ENCODE data around the gene TTN.

Gene TTN

DNA sequence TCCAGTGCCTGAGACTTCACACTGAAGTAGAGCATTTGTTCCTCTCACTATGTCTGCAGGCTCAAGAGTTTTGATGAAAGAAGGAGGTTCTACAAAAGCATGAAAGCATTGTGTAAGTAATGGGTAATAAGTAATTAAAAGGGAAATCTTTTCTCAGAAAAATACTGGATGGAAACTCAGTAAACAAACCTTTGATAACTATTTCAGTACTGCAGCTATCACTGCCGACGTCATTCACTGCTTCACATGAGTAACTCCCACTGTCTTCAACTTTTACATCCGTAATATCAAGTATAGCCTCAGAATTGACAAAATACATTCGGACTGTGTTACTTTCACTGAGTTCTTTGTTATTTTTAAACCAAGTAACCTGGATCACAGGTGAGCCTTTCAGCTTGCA is 72.7 kb downstream of the TTN start:
- no peak for TF ChIP-seq CTCF (IDR thresholded peaks at IDR 0.05; ENCODE audit: control insufficient read depth, insufficient read depth, low read depth, low read length, missing control alignments)
- no peak overlapping the region for H3K4me3 ChIP-seq (ENCODE audit: control insufficient read depth, low read depth, low read length)
- no peak for DNase-seq (ENCODE audit: low read depth)

- no peak overlapping the region for H3K4me3 ChIP-seq (ENCODE audit: control insufficient read depth, low read depth, low read length)
- no peak for TF ChIP-seq CTCF (IDR thresholded peaks at IDR 0.05; ENCODE audit: control insufficient read depth, insufficient read depth, low read depth, low read length, missing control alignments)
- no peak for DNase-seq (ENCODE audit: low read depth)
These were observed 73.2 kb downstream of the TTN start for GRCh38 chr2:178733975-178734374.

DNA sequence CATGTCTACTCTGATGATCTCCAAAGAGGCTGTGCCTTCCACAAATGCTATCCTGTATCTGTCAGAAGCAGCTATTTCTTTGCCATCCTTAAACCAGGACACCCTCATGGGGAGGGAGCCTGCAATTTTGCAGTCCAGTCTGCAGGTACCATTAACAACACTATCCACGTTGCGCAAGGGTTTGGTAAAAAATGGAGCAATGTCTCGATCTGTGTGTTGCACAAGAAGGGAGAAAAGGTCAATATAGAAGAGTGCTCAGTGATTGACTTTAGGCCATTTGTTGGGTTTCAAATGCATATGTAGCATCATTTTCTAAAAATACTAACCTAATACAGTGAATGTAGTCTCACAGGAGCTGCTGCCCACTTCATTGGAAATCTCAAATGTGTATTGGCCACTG is 74.3 kb downstream of the TTN start:
- DNase-seq (ENCODE audit: low read depth) = no peak
- no peak overlapping the region for H3K4me3 ChIP-seq (ENCODE audit: control insufficient read depth, low read depth, low read length)
- no peak for TF ChIP-seq CTCF (IDR thresholded peaks at IDR 0.05; ENCODE audit: control insufficient read depth, insufficient read depth, low read depth, low read length, missing control alignments)

DNA sequence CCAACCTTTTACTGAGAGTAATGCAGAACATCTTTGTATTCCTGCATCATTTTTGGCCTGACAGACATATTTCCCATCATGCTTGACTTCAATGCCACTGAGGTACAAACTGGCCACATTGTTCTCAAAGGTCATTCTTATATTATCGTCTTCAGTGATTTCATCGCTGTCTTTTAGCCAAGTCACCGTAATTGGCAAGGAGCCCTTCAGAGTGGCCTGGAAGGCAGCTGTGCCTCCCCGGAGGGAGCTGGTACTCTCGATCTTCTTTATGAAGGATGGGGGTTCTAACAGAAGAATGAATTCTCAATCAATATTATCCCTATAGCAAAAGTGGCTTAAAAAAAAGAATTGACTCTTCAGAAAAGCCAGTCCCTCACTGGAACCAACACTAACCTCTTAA is 75.9 kb downstream of the TTN start:
- H3K4me3 ChIP-seq (ENCODE audit: control insufficient read depth, low read depth, low read length) = no peak overlapping the region
- no peak for DNase-seq (ENCODE audit: low read depth)
- TF ChIP-seq CTCF (IDR thresholded peaks at IDR 0.05; ENCODE audit: control insufficient read depth, insufficient read depth, low read depth, low read length, missing control alignments) = no peak

DNA sequence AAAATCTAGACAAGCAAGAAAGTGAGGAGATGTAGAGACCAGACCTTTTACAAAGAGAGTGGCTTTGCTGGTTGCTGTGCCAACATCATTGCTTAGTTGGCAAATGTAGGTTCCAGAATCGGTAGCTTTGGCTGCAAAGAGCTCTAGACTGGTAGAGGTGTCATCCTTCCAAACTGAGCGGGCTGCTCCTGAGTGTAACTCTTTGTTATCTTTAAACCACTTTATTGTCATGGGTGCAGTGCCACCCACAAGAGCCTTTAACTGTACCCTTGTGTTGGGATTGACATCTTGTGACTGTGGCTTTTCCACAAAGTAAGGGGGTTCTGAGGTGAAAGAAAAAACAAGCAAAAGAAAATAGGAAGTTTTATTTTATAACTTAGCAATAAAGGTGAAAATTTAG is 77.2 kb downstream of the TTN start:
- no peak for TF ChIP-seq CTCF (IDR thresholded peaks at IDR 0.05; ENCODE audit: control insufficient read depth, insufficient read depth, low read depth, low read length, missing control alignments)

GRCh38 chr2:178723786-178724346 is 83.4 kb downstream of the TTN start:
- H3K4me3 ChIP-seq (ENCODE audit: control insufficient read depth, low read depth, low read length) = no peak overlapping the region
- DNase-seq (ENCODE audit: low read depth) = no peak
- TF ChIP-seq CTCF (IDR thresholded peaks at IDR 0.05; ENCODE audit: control insufficient read depth, insufficient read depth, low read depth, low read length, missing control alignments) = no peak

More for the DNA sequence above, 77.2 kb downstream of the TTN start:
- no peak overlapping the region for H3K4me3 ChIP-seq (ENCODE audit: control insufficient read depth, low read depth, low read length)
- DNase-seq (ENCODE audit: low read depth) = no peak

DNA sequence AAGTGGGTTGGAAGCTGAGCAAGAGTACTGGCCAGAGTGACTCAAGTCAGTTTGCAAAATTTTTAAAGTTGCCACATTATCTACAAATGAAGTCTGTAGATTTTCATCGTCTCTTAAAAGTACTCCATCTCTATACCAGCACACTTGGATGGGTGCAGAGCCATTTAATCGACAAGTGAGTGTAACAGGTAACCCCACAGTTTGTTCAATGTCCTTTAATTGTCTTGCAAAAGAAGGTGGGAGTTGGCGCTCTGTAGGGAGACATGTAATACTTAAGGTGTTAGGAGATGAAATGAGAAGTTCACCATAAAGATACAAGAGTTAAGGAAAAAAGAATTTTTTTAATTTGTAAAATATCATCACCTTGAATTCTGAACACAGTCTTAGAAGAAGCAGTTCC is 84.9 kb downstream of the TTN start:
- TF ChIP-seq CTCF (IDR thresholded peaks at IDR 0.05; ENCODE audit: control insufficient read depth, insufficient read depth, low read depth, low read length, missing control alignments) = no peak
- H3K4me3 ChIP-seq (ENCODE audit: control insufficient read depth, low read depth, low read length) = no peak overlapping the region
- DNase-seq (ENCODE audit: low read depth) = no peak
